Left lung (tissue), 10 donors: ENCODE measurements around the gene PCMTD2. TPM values are rescaled to one million over a fixed set of nuclear protein-coding genes. Genes with fewer than 3 reads are reported as not detected.
"Not testable (repeated sequence)": the region's sequence is repeated elsewhere in the genome, so short reads cannot be mapped to it uniquely, and the experiment has no call there.

Source experiments
- ATAC-seq: fragments of 200-7000 bp; cut with Tn5 transposase; one replicate; pipeline ENCODE4 v1.9.1; 2020; ENCODE audit warnings: moderate library complexity
- DNase-seq, 4 donors: peaks; one replicate each; pipeline ENCODE4 v3.0.0-alpha.2; 2013 to 2020
- H3K27ac ChIP-seq, 2 donors: fragments of 200-600 bp; sonication (generic) in 1 of 2; one replicate each; pipeline versions ENCODE4 v1.5.0 to v1.8.0; 2020 to 2021
- H3K27me3 ChIP-seq, 2 donors: fragments of 200-600 bp; sonication (generic) in 1 of 2; one replicate each; pipeline versions ENCODE4 v1.5.0 to v1.8.0; 2020 to 2021
- H3K36me3 ChIP-seq, 2 donors: fragments of 200-600 bp; sonication (generic) in 1 of 2; one replicate each; pipeline versions ENCODE4 v1.5.0 to v1.8.0; 2020 to 2021
- H3K4me1 ChIP-seq, 2 donors: fragments of 200-600 bp; one replicate each; pipeline ENCODE4 v1.8.0; 2021
- H3K4me3 ChIP-seq, 2 donors: fragments of 200-600 bp; sonication (generic) in 1 of 2; one replicate each; pipeline versions ENCODE4 v1.5.0 to v1.8.0; 2020 to 2021; ENCODE audit warnings: mild to moderate bottlenecking in 1 of 2
- H3K9me3 ChIP-seq, 2 donors: fragments of 200-600 bp; sonication (generic) in 1 of 2; one replicate each; pipeline versions ENCODE4 v1.5.0 to v1.8.0; 2020 to 2021
- CTCF ChIP-seq, 2 donors: fragments of 200-600 bp; sonication (generic) in 1 of 2; IDR thresholded peaks; one replicate each; pipeline versions ENCODE4 v1.5.0 to v1.8.0; 2021; ENCODE audit warnings: antibody characterized with exemption in 2 of 2
- intact Hi-C, 2 donors: fragments of 100-400 bp; cut with DNase I; formaldehyde crosslinking; loops; one replicate each; pipeline versions ENCODE4 v1.11.2 to v1.14.2; 2022
- polyA plus RNA-seq, 6 donors: library from polyadenylated mRNA; unstranded; fragments of 120-200 nt; gene quantifications; one replicate each; pipeline ENCODE4 v1.2.1, GENCODE V29; 2013; ENCODE audit not compliant: insufficient read length in 6 of 6
- total RNA-seq, 2 donors: library from RNA; stranded (reverse); fragmentation: NEBNext Ultra II Directional; extraction: Animal tissue kit (Norgen Biotek cat#: 25700); gene quantifications; one replicate each; pipeline ENCODE4 v1.2.1, GENCODE V29; 2021
- donor health status: DM: no; HTN: yes; CAD: no.
- donor health status: DM: no; HTN: no; CAD: no.

The PCMTD2 gene
- total and polyA plus RNA-seq, 8 donors: 31.6 to 163 (median 124) TPM

GRCh38 chr20:64279826-64280459 is 24.4 kb downstream of the PCMTD2 start:
- no peak for TF ChIP-seq CTCF (IDR thresholded peaks at IDR 0.05)
- H3K27me3 ChIP-seq: no peaks in the 10 kb centered on the region
- DNase-seq: peak in 1 of 4 donors; percentile 26
- no peaks in the 10 kb centered on the region for H3K36me3 ChIP-seq
- no peak overlapping the region for H3K27ac ChIP-seq
- ATAC-seq: no peak
- no peak overlapping the region for H3K4me3 ChIP-seq
- H3K4me1 ChIP-seq: no peaks in the 10 kb centered on the region
- intact Hi-C loops: no loop called here
- H3K9me3 ChIP-seq: no peaks in the 10 kb centered on the region

- Histone ChIP-seq H3K36me3 (no peaks in the 10 kb centered on the region), H3K27me3 (no peaks in the 10 kb centered on the region), H3K9me3 (no peaks in the 10 kb centered on the region), H3K4me1 (no peaks in the 10 kb centered on the region), H3K27ac (no peak overlapping the region), H3K4me3 (no peak overlapping the region)
- intact Hi-C loops: no loop called here
- DNase-seq: no peak
- TF ChIP-seq CTCF (IDR thresholded peaks at IDR 0.05): no peak
- ATAC-seq: no peak
These were observed 24.9 kb downstream of the PCMTD2 start for GRCh38 chr20:64280460-64280843.

- no peaks in the 10 kb centered on the region for H3K36me3 ChIP-seq
- DNase-seq: no peak
- H3K4me1 ChIP-seq: no peaks in the 10 kb centered on the region
- peaks cover 0 to 7% of the 10 kb centered on the region in 2 donors for H3K9me3 ChIP-seq
- no peak overlapping the region for H3K27ac ChIP-seq
- no peak for ATAC-seq
- intact Hi-C loops: no loop called here
- no peaks in the 10 kb centered on the region for H3K27me3 ChIP-seq
- no peak overlapping the region for H3K4me3 ChIP-seq
- TF ChIP-seq CTCF (IDR thresholded peaks at IDR 0.05): no peak
These were observed 28.1 kb downstream of the PCMTD2 start for GRCh38 chr20:64283646-64284045.

GRCh38 chr20:64285579-64286446 is 30.3 kb downstream of the PCMTD2 start:
- H3K9me3 ChIP-seq, H3K4me1 ChIP-seq, intact Hi-C loops, H3K4me3 ChIP-seq, H3K36me3 ChIP-seq, H3K27me3 ChIP-seq, H3K27ac ChIP-seq: not testable (repeated sequence)
- peak; percentile 65 to 74 for TF ChIP-seq CTCF (IDR thresholded peaks at IDR 0.05)
- DNase-seq (peak in 2 of 4 donors; percentile 67 to 85), ATAC-seq (peak; percentile 86)

GRCh38 chr20:64286447-64287263 is 31.1 kb downstream of the PCMTD2 start:
- intact Hi-C loops, H3K27me3 ChIP-seq, H3K4me1 ChIP-seq, H3K4me3 ChIP-seq, H3K36me3 ChIP-seq, DNase-seq, H3K9me3 ChIP-seq, H3K27ac ChIP-seq: not testable (repeated sequence)
- peak; percentile 29 for ATAC-seq

GRCh38 chr20:64287264-64287590 is 31.7 kb downstream of the PCMTD2 start:
- H3K36me3 ChIP-seq, H3K9me3 ChIP-seq, H3K27me3 ChIP-seq, DNase-seq, H3K27ac ChIP-seq, intact Hi-C loops, H3K4me3 ChIP-seq, ATAC-seq, H3K4me1 ChIP-seq: not testable (repeated sequence)

- DNase-seq, H3K4me1 ChIP-seq, H3K36me3 ChIP-seq, ATAC-seq, H3K4me3 ChIP-seq, H3K9me3 ChIP-seq, H3K27me3 ChIP-seq, intact Hi-C loops, H3K27ac ChIP-seq: not testable (repeated sequence)
These were observed 36.6 kb downstream of the PCMTD2 start for GRCh38 chr20:64292167-64292566.

- H3K4me1 ChIP-seq, intact Hi-C loops, H3K27me3 ChIP-seq: not testable (repeated sequence)
These were observed 47.5 kb downstream of the PCMTD2 start for GRCh38 chr20:64303086-64303485.

More at GRCh38 chr20:64303086-64303485, 47.5 kb downstream of the PCMTD2 start:
- ATAC-seq, H3K4me3 ChIP-seq, H3K27ac ChIP-seq, DNase-seq, H3K36me3 ChIP-seq, H3K9me3 ChIP-seq: not testable (repeated sequence)
